Measurements from ENCODE around the gene LMBR1.
"Not testable (repeated sequence)": the region's sequence is repeated elsewhere in the genome, so short reads cannot be mapped to it uniquely, and the experiment has no call there.

The LMBR1 gene

DNA sequence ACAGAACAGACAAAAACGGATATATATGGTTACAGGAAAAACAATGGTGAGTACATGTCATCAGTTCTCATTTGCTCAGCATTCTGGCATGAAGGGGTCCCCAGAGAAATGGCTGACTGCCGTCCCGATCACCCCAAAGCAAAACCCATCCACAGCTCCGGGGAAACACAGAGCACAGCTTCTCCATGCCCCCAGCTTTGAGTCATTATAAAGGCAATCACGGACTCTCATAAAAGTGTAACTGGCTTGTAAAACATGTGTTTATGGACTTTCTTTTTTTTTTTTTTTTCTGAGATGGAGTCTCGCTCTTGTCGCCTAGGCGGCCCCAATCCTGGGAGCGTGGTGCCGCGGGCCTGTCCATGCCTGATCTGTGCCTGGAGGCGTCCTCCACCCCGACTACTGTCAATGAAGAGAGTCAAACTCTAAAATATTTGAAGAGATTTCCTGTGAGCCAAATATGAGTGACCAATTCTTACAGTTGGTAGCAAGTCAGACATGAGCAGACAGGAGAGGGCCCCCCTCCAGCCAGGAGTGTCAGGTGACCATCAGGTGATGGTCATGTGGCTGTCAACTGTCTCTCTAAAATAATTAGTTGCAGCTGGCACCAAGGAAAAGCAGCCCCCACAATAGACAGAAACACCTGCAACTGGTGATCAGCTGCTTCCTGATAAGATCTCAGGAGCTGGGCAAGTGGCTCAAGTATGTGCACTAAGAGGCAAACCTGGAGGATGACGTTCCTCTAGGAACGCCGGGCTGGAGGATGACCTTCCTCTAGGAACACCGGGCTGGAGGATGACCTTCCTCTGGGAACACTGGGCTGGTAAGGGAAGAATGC is 34.8 kb upstream of the LMBR1 start:
- no peak overlapping the region for H3K9ac ChIP-seq (ENCODE audit: low read depth, low read length)
- WGBS = 87% methylated on average over 17 of the region's 17 CpGs
- H3K9me3 ChIP-seq (ENCODE audit: insufficient read depth, low read depth, low read length) = no peaks in the 10 kb centered on the region
- 0 out of 2 replicates have a peak, but pooled peaks cover 4% of the 10 kb centered on the region for H3K4me1 ChIP-seq (ENCODE audit: insufficient read depth, low read length)
- no peak overlapping the region for H3K27ac ChIP-seq (ENCODE audit: low read depth, low read length)
- H3K36me3 ChIP-seq (ENCODE audit: insufficient read depth, low read length) = no peaks in the 10 kb centered on the region
- H3K27me3 ChIP-seq (ENCODE audit: insufficient read depth, low read length) = no peaks in the 10 kb centered on the region
- no peak overlapping the region for H3K4me3 ChIP-seq (ENCODE audit: low read length)

DNA sequence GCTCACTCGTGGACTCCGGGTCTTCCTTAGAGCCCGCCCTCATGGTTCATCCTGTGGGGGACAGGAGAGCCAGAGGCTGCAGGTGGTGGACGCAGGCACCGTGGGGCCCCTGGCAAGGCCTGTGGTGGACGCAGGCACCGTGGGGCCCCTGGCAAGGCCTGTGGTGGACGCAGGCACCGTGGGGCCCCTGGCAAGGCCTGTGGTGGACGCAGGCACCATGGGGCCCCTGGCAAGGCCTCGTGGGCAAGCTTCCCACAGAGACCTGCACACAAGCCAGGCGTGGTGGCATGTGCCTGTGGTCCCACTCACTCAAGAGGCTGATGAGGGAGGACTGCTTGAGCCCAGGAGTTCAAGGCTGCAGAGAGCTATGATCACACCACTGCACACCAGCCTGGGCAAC is 32.8 kb upstream of the LMBR1 start:
- H3K9me3 ChIP-seq (ENCODE audit: insufficient read depth, low read depth, low read length); H3K4me1 ChIP-seq (ENCODE audit: insufficient read depth, low read length); H3K9ac ChIP-seq (ENCODE audit: low read depth, low read length); H3K27me3 ChIP-seq (ENCODE audit: insufficient read depth, low read length); H3K36me3 ChIP-seq (ENCODE audit: insufficient read depth, low read length); H3K4me3 ChIP-seq (ENCODE audit: low read length); H3K27ac ChIP-seq (ENCODE audit: low read depth, low read length): not testable (repeated sequence)
- 91% methylated on average over 12 of the region's 12 CpGs for WGBS

DNA sequence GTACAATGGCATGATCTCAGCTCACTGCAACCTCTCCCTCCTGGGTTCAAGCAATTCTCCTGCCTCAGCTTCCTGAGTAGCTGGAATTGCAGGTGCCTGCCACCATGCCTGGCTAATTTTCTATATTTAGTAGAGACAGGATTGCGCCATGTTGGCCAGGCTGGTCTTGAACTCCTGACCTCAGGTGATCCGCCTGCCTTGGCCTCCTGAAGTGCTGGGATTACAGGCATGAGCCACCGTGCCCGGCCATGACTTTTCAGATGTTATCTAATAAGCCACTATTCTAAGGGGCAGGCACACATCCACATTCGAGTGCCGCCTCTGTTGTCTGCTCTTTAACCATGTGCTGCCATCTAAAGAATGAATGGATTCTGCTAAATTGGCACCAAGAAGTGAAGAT is 29.3 kb upstream of the LMBR1 start:
- H3K27ac ChIP-seq (ENCODE audit: low read depth, low read length); H3K9ac ChIP-seq (ENCODE audit: low read depth, low read length); H3K4me3 ChIP-seq (ENCODE audit: low read length); H3K36me3 ChIP-seq (ENCODE audit: insufficient read depth, low read length); H3K27me3 ChIP-seq (ENCODE audit: insufficient read depth, low read length); H3K4me1 ChIP-seq (ENCODE audit: insufficient read depth, low read length); H3K9me3 ChIP-seq (ENCODE audit: insufficient read depth, low read depth, low read length): not testable (repeated sequence)
- 93% methylated on average over 6 of the region's 6 CpGs for WGBS

DNA sequence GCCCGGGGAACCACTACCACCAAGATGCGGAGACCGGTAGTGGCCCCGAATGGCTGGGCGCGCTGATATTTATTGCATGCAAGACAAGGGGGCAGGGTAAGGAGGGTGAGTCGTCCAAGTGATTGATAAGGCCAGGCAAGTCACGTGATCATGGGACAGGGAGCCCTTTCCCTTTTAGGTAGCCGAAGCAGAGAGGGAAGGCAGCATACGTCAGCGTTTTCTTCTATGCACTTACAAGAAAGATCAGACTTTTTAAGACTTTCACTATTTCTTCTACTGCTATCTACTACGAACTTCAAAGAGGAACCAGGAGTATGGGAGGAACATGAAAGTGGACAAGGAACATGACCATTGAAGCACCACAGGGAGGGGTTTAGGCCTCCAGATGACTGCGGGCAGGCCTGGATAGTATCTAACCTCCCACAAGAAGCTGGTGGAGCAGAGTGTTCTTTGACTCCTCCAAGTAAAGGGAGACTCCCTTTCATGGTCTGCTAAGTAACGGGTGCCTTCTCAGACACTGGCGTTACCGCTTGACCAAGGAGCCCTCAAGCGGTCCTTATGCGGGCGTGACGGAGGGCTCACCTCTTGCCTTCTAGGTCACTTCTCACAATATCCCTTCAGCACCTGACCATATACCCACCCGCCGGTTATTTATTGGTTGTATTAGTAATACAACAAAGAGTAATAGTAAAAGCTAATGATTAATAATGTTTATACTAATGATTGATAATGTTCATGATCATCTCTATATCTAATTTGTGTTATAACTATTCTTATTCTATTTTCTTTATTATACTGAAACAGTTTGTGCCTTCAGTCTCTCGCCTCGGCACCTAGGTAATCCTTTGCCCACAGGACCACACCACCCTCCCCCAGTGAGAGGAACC is 27.7 kb upstream of the LMBR1 start:
- 92% methylated on average over 22 of the region's 24 CpGs for WGBS
- not testable (repeated sequence) for H3K9me3 ChIP-seq (ENCODE audit: insufficient read depth, low read depth, low read length)

DNA sequence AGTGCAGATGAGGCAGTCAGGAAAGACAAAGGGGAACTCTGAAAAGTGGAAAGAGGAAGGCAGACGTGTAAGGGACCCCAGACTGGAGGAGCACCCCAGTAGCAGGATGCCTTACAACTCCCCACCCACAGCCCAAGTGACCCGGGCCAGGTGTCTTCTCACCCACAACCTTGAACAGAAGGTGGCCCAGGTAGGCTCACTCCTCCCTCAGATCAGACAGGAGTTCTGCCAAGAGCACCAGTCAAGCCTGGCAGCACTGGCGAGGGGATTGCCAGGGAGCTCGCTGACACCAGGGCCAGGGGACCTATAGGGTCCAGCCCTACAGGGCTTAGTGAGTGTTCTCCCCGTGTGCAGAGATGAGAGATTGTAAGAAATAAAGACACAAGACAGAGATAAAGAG is 27.1 kb upstream of the LMBR1 start:
- Histone ChIP-seq H3K9me3 (ENCODE audit: insufficient read depth, low read depth, low read length) (0 out of 2 replicates have a peak, but pooled peaks cover 5% of the 10 kb centered on the region), H3K4me1 (ENCODE audit: insufficient read depth, low read length) (no peaks in the 10 kb centered on the region), H3K36me3 (ENCODE audit: insufficient read depth, low read length) (no peaks in the 10 kb centered on the region), H3K27ac (ENCODE audit: low read depth, low read length) (no peak overlapping the region), H3K27me3 (ENCODE audit: insufficient read depth, low read length) (no peaks in the 10 kb centered on the region), H3K9ac (ENCODE audit: low read depth, low read length) (no peak overlapping the region), H3K4me3 (ENCODE audit: low read length) (no peak overlapping the region)
- 78% methylated on average over 5 of the region's 5 CpGs for whole genome bisulfite sequencing

More for the DNA sequence above, 27.7 kb upstream of the LMBR1 start:
- H3K4me3 ChIP-seq (ENCODE audit: low read length); H3K9ac ChIP-seq (ENCODE audit: low read depth, low read length); H3K27me3 ChIP-seq (ENCODE audit: insufficient read depth, low read length); H3K27ac ChIP-seq (ENCODE audit: low read depth, low read length); H3K4me1 ChIP-seq (ENCODE audit: insufficient read depth, low read length); H3K36me3 ChIP-seq (ENCODE audit: insufficient read depth, low read length): not testable (repeated sequence)

DNA sequence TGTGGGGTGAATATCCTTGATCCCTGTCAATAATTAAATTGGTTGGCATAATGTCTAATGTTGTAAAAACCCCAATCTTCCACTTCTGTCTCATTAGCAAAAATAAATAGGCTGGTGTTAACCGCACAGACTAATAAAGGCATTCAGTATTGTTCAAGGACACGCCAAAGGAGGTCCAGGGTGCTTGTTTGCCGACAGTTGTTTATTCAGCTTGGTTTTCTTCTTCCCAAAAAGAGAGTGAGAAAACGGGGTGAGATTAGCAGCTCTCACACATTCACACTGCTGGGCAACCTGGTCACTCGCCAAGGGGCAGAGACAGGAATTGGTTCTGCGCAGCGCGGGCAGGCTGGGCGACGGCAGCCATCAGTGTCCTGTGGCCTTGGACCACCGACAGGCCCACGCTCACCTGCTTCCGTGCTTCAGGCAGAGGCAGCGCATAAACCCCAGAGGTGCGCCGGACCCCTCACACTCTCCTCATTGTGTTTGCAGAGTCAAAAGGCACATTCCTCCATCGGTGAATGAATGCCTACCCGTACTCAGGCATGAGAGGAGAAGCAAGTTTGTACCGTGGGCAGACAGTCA is 26.2 kb upstream of the LMBR1 start:
- H3K9me3 ChIP-seq (ENCODE audit: insufficient read depth, low read depth, low read length) = 0 out of 2 replicates have a peak, but pooled peaks cover 5% of the 10 kb centered on the region
- no peak overlapping the region for H3K9ac ChIP-seq (ENCODE audit: low read depth, low read length)
- no peak overlapping the region for H3K27ac ChIP-seq (ENCODE audit: low read depth, low read length)
- 93% methylated on average over 19 of the region's 19 CpGs for WGBS
- no peaks in the 10 kb centered on the region for H3K4me1 ChIP-seq (ENCODE audit: insufficient read depth, low read length)
- no peak overlapping the region for H3K4me3 ChIP-seq (ENCODE audit: low read length)
- H3K27me3 ChIP-seq (ENCODE audit: insufficient read depth, low read length) = no peaks in the 10 kb centered on the region
- H3K36me3 ChIP-seq (ENCODE audit: insufficient read depth, low read length) = no peaks in the 10 kb centered on the region

DNA sequence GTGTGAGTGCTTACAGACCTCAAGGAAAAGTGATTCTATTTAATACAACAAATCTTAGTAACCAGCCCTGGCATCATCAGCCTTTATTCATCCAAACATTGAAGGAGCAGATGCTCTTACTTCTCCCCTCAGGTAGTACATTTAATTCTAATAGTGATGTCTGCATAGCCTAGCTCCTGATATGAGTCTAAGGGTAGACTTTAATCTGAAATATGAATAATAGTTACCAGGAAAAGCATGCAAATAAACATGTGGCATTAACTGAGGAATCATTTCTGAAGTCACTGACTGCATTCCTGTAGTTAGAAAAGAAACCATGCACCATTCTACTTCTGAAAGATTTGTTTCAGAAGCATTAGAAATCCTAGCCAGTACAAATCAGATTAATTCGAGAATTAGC is 25.7 kb upstream of the LMBR1 start:
- 80% methylated on average over 1 of the region's 1 CpG for WGBS
- no peaks in the 10 kb centered on the region for H3K27me3 ChIP-seq (ENCODE audit: insufficient read depth, low read length)

DNA sequence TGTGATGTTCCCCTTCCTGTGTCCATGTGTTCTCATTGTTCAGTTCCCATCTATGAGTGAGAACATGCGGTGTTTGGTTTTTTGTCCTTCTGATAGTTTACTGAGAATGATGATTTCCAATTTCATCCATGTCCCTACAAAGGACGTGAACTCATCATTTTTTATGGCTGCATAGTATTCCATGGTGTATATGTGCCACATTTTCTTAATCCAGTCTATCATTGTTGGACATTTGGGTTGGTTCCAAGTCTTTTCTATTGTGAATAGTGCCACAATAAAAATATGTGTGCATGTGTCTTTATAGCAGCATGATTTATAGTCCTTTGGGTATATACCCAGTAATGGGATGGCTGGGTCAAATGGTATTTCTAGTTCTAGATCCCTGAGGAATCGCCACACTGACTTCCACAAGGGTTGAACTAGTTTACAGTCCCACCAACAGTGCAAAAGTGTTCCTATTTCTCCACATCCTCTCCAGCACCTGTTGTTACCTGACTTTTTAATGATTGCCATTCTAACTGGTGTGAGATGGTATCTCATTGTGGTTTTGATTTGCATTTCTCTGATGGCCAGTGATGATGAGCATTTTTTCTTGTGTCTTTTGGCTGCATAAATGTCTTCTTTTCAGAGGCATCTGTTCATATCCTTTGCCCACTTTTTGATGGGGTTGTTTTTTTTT is 16.7 kb upstream of the LMBR1 start:
- not testable (repeated sequence) for H3K9ac ChIP-seq (ENCODE audit: low read depth, low read length)
- no CpG with 5 or more reads among the region's 3 CpGs for WGBS

More for the DNA sequence above, 25.7 kb upstream of the LMBR1 start:
- Histone ChIP-seq H3K36me3 (ENCODE audit: insufficient read depth, low read length) (no peaks in the 10 kb centered on the region), H3K9ac (ENCODE audit: low read depth, low read length) (no peak overlapping the region), H3K4me1 (ENCODE audit: insufficient read depth, low read length) (no peaks in the 10 kb centered on the region), H3K27ac (ENCODE audit: low read depth, low read length) (no peak overlapping the region), H3K4me3 (ENCODE audit: low read length) (no peak overlapping the region), H3K9me3 (ENCODE audit: insufficient read depth, low read depth, low read length) (0 out of 2 replicates have a peak, but pooled peaks cover 5% of the 10 kb centered on the region)

DNA sequence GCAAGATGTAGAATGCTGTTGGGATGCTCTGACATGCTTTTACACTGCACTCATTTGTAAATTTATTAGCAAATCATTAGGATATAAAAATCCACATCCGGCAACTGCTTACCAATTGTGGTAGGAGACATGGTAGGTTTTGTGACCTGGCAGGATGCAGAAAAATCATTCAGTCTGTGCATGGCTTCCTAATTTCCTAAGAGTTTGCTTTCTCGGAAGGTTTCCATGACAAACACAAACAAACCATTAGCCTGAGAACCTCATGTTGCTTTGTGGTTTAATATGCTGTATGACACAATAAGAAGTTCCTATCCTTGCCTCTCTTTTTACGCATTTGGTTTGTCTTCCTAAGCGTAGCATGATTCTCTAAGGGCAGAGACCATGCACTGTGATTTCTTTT is 14.7 kb upstream of the LMBR1 start:
- no peak overlapping the region for H3K27ac ChIP-seq (ENCODE audit: low read depth, low read length)
- 94% methylated on average over 3 of the region's 4 CpGs for WGBS
- H3K27me3 ChIP-seq (ENCODE audit: insufficient read depth, low read length) = no peaks in the 10 kb centered on the region; the same call in 1 of the 2 replicates
- H3K9me3 ChIP-seq (ENCODE audit: insufficient read depth, low read depth, low read length) = no peaks in the 10 kb centered on the region
- no peak overlapping the region for H3K9ac ChIP-seq (ENCODE audit: low read depth, low read length)
- no peak overlapping the region for H3K4me3 ChIP-seq (ENCODE audit: low read length)
- no peaks in the 10 kb centered on the region for H3K36me3 ChIP-seq (ENCODE audit: insufficient read depth, low read length)
- H3K4me1 ChIP-seq (ENCODE audit: insufficient read depth, low read length) = no peaks in the 10 kb centered on the region

More for the DNA sequence above, 16.7 kb upstream of the LMBR1 start:
- not testable (repeated sequence) for H3K36me3 ChIP-seq (ENCODE audit: insufficient read depth, low read length); H3K4me1 ChIP-seq (ENCODE audit: insufficient read depth, low read length); H3K27ac ChIP-seq (ENCODE audit: low read depth, low read length); H3K9me3 ChIP-seq (ENCODE audit: insufficient read depth, low read depth, low read length); H3K4me3 ChIP-seq (ENCODE audit: low read length); H3K27me3 ChIP-seq (ENCODE audit: insufficient read depth, low read length)

DNA sequence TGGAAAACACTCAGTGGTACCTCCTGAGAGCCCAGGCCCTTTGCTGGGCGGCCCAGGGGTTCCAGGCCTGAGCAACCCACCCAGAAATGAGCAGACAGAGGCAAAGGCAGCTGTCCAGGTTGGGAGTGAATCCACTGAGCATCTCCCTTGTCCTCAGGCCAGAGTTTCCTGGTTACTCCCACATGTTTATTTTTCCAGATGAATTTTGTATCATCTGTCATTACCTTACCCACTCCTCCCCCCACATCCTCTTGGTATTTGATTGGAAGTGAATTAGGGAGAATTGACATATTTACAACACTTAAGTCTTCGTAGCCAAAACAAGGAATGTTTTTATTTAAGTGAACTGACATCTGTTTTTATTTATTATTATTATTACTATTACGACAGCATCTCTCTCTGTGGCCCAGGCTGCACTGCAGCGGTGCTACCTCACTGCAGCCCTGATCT is 13.2 kb upstream of the LMBR1 start:
- no peak overlapping the region for H3K4me3 ChIP-seq (ENCODE audit: low read length)
- no peaks in the 10 kb centered on the region for H3K9me3 ChIP-seq (ENCODE audit: insufficient read depth, low read depth, low read length)
- no peaks in the 10 kb centered on the region; the same call in 1 of the 2 replicates for H3K27me3 ChIP-seq (ENCODE audit: insufficient read depth, low read length)
- WGBS = 83% methylated on average over 3 of the region's 4 CpGs
- H3K9ac ChIP-seq (ENCODE audit: low read depth, low read length) = no peak overlapping the region
- no peaks in the 10 kb centered on the region for H3K4me1 ChIP-seq (ENCODE audit: insufficient read depth, low read length)
- H3K27ac ChIP-seq (ENCODE audit: low read depth, low read length) = no peak overlapping the region
- no peaks in the 10 kb centered on the region for H3K36me3 ChIP-seq (ENCODE audit: insufficient read depth, low read length)
